A549 treated with AZD9567 at 1 μM for 4 hours (cell line): ENCODE measurements around the gene C4orf17. TPM values are rescaled to one million over a fixed set of nuclear protein-coding genes. Genes with fewer than 3 reads are reported as not detected.

ENCODE experiments used
- total RNA-seq: library from RNA; stranded (reverse); fragments of 200-300 nt; extraction: Qiagen RNA extraction; gene quantifications from 5 replicates; pipeline ENCODE4 v1.2.3, GENCODE V29; 2022; ENCODE audit not compliant: insufficient read depth

The C4orf17 gene
- total RNA-seq, result not detected in 5 replicates

DNA sequence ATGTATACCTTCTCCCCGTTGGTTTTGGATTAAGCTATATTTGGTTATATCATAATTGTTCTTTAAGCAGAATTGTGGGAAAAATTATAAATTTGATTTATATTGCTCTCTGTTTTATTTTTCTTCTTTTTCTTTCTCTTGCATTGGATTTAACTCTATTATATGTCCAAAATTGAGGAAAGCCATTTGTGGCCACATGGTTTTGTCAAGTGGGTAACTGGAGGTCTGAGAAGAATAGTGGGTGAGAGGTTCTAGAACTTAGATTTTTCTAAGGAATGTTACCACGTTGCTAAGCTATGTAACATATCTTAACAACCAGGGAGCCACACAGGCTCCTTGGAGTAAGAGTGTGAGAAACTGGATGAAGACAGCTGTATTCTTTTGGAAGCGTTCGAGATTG lies at the start of gene C4orf17:
TSS of gene C4orf17 (plus strand) at position 301 of the 400 bp plus-strand sequence. CDS start 2,061 bp downstream, outside the sequence.

DNA sequence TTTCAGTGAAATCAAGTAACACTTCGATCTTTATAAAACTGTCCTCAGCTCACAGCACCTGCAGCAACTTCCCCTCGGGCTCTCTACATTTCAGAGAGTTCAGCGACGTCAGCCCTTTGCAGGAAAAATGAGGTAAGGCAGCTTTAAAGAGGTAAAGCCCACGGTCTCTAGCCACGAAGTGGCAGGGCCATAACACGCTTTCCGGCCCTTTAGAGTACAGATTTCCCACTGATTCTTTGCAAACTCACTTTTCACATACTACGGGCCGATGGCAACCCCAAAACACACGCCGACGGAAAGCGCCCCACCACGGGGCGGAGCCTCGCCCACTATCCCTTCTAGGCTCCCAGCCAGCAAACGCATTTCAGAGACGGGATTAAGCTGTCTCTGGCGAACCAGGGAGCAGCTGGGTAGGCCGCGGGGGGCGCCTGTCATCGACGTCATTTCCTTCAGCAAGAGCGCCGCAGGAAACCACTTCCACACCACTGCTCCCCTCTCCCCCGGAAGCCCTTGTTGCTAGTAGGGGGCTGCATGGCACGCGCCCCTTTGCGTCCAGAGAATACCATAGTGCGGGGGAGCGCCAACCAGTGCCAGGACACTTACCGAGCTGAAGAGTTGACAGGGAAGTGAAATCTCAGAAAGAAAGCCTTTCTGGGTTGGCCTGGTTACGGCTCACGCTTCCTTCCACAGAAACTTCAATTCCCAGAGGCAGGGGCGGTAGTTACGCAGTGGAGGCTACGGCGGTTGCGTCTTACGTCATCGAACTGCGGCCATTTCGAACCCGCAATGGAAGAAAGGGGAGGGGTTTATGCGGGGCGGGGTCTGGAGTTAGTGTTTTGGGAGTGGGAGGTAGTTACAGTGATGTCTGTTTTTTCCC lies 52.7 kb downstream of the C4orf17 start, which contains the start of gene TRMT10A:
TSS of gene TRMT10A (minus strand) at position 730 of the 877 bp plus-strand sequence. CDS start 4,701 bp downstream, outside the sequence.

DNA sequence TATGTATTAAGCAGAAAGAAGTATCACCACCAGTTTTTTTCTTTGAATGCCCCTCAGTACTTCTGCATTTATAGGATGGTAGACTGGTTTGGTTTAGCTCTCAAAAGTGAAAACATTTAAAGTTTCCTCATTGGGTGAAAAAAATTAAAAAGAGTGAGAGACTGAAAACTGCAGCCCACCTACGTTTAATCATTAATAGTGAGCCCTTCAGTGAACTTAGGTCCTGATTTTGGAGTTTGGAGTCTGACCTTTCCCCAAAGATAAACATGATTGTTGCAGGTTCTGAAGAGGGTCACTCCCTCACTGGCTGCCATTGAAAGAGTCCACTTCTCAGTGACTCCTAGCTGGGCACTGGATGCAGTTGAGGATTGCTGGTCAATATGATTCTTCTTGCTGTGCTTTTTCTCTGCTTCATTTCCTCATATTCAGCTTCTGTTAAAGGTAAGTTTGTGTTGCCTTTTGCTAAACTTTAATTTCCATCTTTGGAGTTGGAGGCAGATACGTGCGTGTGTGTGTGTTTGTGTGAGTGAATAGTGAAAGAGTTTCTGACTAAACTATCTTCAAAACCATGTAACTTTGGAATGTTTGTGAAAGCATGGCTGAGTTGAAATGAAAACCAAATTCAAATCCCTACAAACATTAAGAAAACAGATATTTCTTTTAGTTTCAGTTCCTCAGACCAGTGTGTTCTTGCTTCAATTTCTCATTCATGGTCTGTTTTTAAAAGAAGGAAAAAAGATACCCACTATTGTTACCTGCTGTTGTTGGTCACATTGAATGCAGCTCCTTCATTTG lies 63.9 kb downstream of the C4orf17 start, which contains the start of gene MTTP:
TSS of gene MTTP (plus strand) at position 295 of the 795 bp plus-strand sequence. CDS start at position 381, 86 bp downstream.

Other genes starting within 250 kb of the C4orf17 start
- not detected in 5 replicates for gene ADH1A, start 220.0 kb upstream of the C4orf17 start, total RNA-seq
- not detected in 5 replicates for gene ADH1B, start 189.6 kb upstream of the C4orf17 start, total RNA-seq
- not detected in 5 replicates for gene ADH1C, start 158.3 kb upstream of the C4orf17 start, total RNA-seq
- gene ADH7, start 75.7 kb upstream of the C4orf17 start, total RNA-seq, result not detected in 5 replicates
- 3.4 to 4.3 TPM (median 3.8 TPM) in 5 replicates for gene TRMT10A, start 53.0 kb downstream of the C4orf17 start, total RNA-seq
- gene MTTP, start 63.8 kb downstream of the C4orf17 start, total RNA-seq, result 0.02 TPM in 1 of 5 replicates, not detected in the others
- gene C4orf54, start 146.8 kb downstream of the C4orf17 start, total RNA-seq, result 0.01 TPM in 1 of 5 replicates, not detected in the others